ENCODE measurements around the gene FUBP3. TPM values are rescaled to one million over a fixed set of nuclear protein-coding genes. Genes with fewer than 3 reads are reported as not detected.
A peak's percentile ranks its signal among the peaks of the same experiment; 100 is the strongest.

FUBP3 gene
- total RNA-seq, result 69.5 and 115 TPM in 2 replicates
- 82.0 and 116 TPM in 2 replicates for polyA plus RNA-seq

GRCh38 chr9:130578865-130579737 lies at the start of gene FUBP3:
Gene FUBP3, plus strand, starts transcription at chr9:130579577. Its CDS starts 104 bp downstream, at chr9:130579681.
- Histone ChIP-seq H3K36me3 (no peaks in the 10 kb centered on the region), H3K27ac (peak within 1 kb of the TSS; percentile 82), H3K4me3 (peak within 1 kb of the TSS; percentile 99), H3K27me3 (no peaks in the 10 kb centered on the region), H3K9me3 (ENCODE audit: low read depth) (no peaks in the 10 kb centered on the region), H3K4me1 (ENCODE audit: low read depth) (peaks cover 43% of the 10 kb centered on the region)
- TF ChIP-seq CTCF (IDR thresholded peaks at IDR 0.05; ENCODE audit: low read depth, low read length), result no peak
- DNase-seq (ENCODE audit: low read depth in 1 of 2, low spot score in 1 of 2), result peak; percentile 91 to 94

GRCh38 chr9:130530938-130531337 lies 48.4 kb upstream of the FUBP3 start:
- no peak for TF ChIP-seq CTCF (IDR thresholded peaks at IDR 0.05; ENCODE audit: low read depth, low read length)
- Histone ChIP-seq H3K27me3 (no peaks in the 10 kb centered on the region), H3K9me3 (ENCODE audit: low read depth) (no peaks in the 10 kb centered on the region), H3K4me1 (ENCODE audit: low read depth) (peaks cover 17% of the 10 kb centered on the region), H3K27ac (no peak overlapping the region), H3K36me3 (no peaks in the 10 kb centered on the region), H3K4me3 (no peak overlapping the region)
- DNase-seq (ENCODE audit: low read depth in 1 of 2, low spot score in 1 of 2), result peak in 1 of 2 donors; percentile 88

DNA sequence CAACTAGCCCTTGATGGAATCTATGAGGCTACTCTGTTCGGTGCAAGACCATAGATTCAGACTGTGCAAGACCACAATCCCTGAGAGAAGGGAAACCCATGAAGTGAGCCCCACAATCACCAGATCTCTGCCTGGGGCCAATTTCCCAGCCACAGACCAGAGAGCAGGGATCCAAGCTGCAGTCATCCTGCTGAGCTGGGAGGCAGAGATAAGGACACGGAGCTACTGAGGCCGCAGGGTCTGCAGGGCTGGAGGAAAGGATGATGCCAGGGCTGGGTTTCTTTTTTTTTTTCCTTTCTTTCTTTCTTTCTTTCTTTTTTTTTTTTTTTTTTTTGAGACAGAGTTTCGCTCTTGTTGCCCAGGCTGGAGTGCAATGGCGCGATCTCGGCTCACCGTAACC lies 47.7 kb upstream of the FUBP3 start:
- no peaks in the 10 kb centered on the region for H3K9me3 ChIP-seq (ENCODE audit: low read depth)
- no peak for TF ChIP-seq CTCF (IDR thresholded peaks at IDR 0.05; ENCODE audit: low read depth, low read length)
- no peaks in the 10 kb centered on the region for H3K27me3 ChIP-seq
- H3K4me3 ChIP-seq, result no peak overlapping the region
- H3K27ac ChIP-seq, result no peak overlapping the region
- H3K36me3 ChIP-seq, result no peaks in the 10 kb centered on the region
- peaks cover 21% of the 10 kb centered on the region for H3K4me1 ChIP-seq (ENCODE audit: low read depth)
- peak in 1 of 2 donors; percentile 38 for DNase-seq (ENCODE audit: low read depth in 1 of 2, low spot score in 1 of 2)

GRCh38 chr9:130532426-130533080 lies 46.8 kb upstream of the FUBP3 start:
- TF ChIP-seq CTCF (IDR thresholded peaks at IDR 0.05; ENCODE audit: low read depth, low read length), result no peak
- Histone ChIP-seq H3K4me3 (no peak overlapping the region), H3K4me1 (ENCODE audit: low read depth) (peaks cover 21% of the 10 kb centered on the region), H3K27ac (no peak overlapping the region), H3K27me3 (no peaks in the 10 kb centered on the region), H3K9me3 (ENCODE audit: low read depth) (no peaks in the 10 kb centered on the region), H3K36me3 (no peaks in the 10 kb centered on the region)
- DNase-seq (ENCODE audit: low read depth in 1 of 2, low spot score in 1 of 2), result no peak

GRCh38 chr9:130535818-130536521 lies 43.4 kb upstream of the FUBP3 start:
- no peak for TF ChIP-seq CTCF (IDR thresholded peaks at IDR 0.05; ENCODE audit: low read depth, low read length)
- DNase-seq (ENCODE audit: low read depth in 1 of 2, low spot score in 1 of 2), result peak; percentile 62 to 95
- H3K27ac ChIP-seq, result peak overlapping the region; percentile 78

More at GRCh38 chr9:130535818-130536521, 43.4 kb upstream of the FUBP3 start:
- no peak overlapping the region for H3K4me3 ChIP-seq
- H3K36me3 ChIP-seq, result no peaks in the 10 kb centered on the region
- H3K27me3 ChIP-seq, result peaks cover 7% of the 10 kb centered on the region
- H3K4me1 ChIP-seq (ENCODE audit: low read depth), result peaks cover 21% of the 10 kb centered on the region
- no peaks in the 10 kb centered on the region for H3K9me3 ChIP-seq (ENCODE audit: low read depth)
